SU-DHL-6 (cell line): ENCODE measurements around the gene SYCN.
"Not testable (repeated sequence)": the region's sequence is repeated elsewhere in the genome, so short reads cannot be mapped to it uniquely, and the experiment has no call there.

Experiments used
- H2AFZ ChIP-seq: fragments of 200-600 bp; sonication (generic); 2 replicates; pipeline ENCODE4 v1.6.1; 2014; ENCODE audit warnings: low read depth, mild to moderate bottlenecking, moderate library complexity, mixed read lengths, antibody characterized with exemption, low read length; ENCODE audit not compliant: severe bottlenecking
- H3F3A ChIP-seq: fragments of 200-600 bp; shearing (Covaris generic); 2 replicates; pipeline ENCODE4 v1.6.0; 2016; ENCODE audit warnings: antibody characterized with exemption, mild to moderate bottlenecking; ENCODE audit not compliant: insufficient read depth
- H3K27ac ChIP-seq: fragments of 200-600 bp; sonication (generic); 2 replicates; pipeline ENCODE4 v1.5.1; 2016; ENCODE audit warnings: low read depth, mild to moderate bottlenecking, low read length, moderate library complexity, mixed read lengths
- H3K27me3 ChIP-seq: fragments of 200-600 bp; sonication (generic), shearing (Covaris generic); 2 replicates; pipeline ENCODE4 v1.6.0; 2014; ENCODE audit warnings: mild to moderate bottlenecking, low read length
- H3K36me3 ChIP-seq: fragments of 200-600 bp; sonication (generic); 2 replicates; pipeline ENCODE4 v1.6.1; 2014; ENCODE audit warnings: mild to moderate bottlenecking, low read length, mixed read lengths
- H3K4me2 ChIP-seq: fragments of 300-600, 200-600 bp; shearing (Covaris generic), sonication (generic); 2 replicates; pipeline ENCODE4 v1.6.0; 2014; ENCODE audit warnings: low read length, low read depth, mild to moderate bottlenecking; ENCODE audit not compliant: poor library complexity, severe bottlenecking
- H3K4me3 ChIP-seq: fragments of 200-600 bp; sonication (generic); 2 replicates; pipeline ENCODE4 v1.5.1; 2014; ENCODE audit warnings: antibody characterized with exemption, low read length, mild to moderate bottlenecking, mixed read lengths; ENCODE audit not compliant: insufficient read depth, poor library complexity, severe bottlenecking
- H3K79me2 ChIP-seq: fragments of 200-600 bp; sonication (generic); 2 replicates; pipeline ENCODE4 v1.6.1; 2014; ENCODE audit warnings: mild to moderate bottlenecking, low read length, moderate library complexity; ENCODE audit not compliant: insufficient read depth
- H3K9ac ChIP-seq: fragments of 200-600 bp; sonication (generic); 2 replicates; pipeline ENCODE4 v1.7.0; 2014; ENCODE audit warnings: mild to moderate bottlenecking, low read length
- H3K9me2 ChIP-seq: fragments of 200-600 bp; sonication (generic); replicated peaks from 2 replicates; pipeline ENCODE4 v1.6.1; 2014; ENCODE audit warnings: low read length; ENCODE audit not compliant: insufficient read depth
- H3K9me3 ChIP-seq: fragments of 200-600 bp; sonication (generic); 2 replicates; pipeline ENCODE4 v1.6.1; 2014; ENCODE audit warnings: low read length, mixed read lengths; ENCODE audit not compliant: insufficient read depth
- H4K20me1 ChIP-seq: fragments of 200-600 bp; sonication (generic); 2 replicates; pipeline ENCODE4 v1.6.1; 2014; ENCODE audit warnings: low read depth, mild to moderate bottlenecking, antibody characterized with exemption, low read length, moderate library complexity, mixed read lengths
- EZH2phosphoT487 ChIP-seq: fragments of 200-600 bp; sonication (generic), shearing (Covaris generic); conservative IDR thresholded peaks from 2 replicates; pipeline ENCODE4 v1.6.1; 2018; ENCODE audit warnings: mild to moderate bottlenecking, antibody characterized with exemption, low read length, moderate library complexity, mixed read lengths
- TF ChIP-seq, protein P1 (sequence below): fragments of 200-600 bp; sonication (generic); IDR thresholded peaks from one replicate; pipeline ENCODE4 v1.5.1; 2017; ENCODE audit warnings: antibody characterized with exemption, mild to moderate bottlenecking, low read length, moderate library complexity; ENCODE audit not compliant: insufficient read depth, poor library complexity, severe bottlenecking

The SYCN gene

GRCh38 chr19:39247701-39248664 is 43.9 kb upstream of the SYCN start:
- Histone ChIP-seq H2AFZ (no peak overlapping the region), H3K36me3 (no peaks in the 10 kb centered on the region), H3K9me2 (no peaks in the 10 kb centered on the region), H3K4me3 (no peak overlapping the region), H3K79me2 (no peaks in the 10 kb centered on the region), H3F3A (no peaks in the 10 kb centered on the region), H4K20me1 (no peaks in the 10 kb centered on the region), H3K27me3 (no peaks in the 10 kb centered on the region), H3K9ac (no peak overlapping the region), H3K9me3 (no peaks in the 10 kb centered on the region), H3K4me2 (no peak overlapping the region), H3K27ac (no peak overlapping the region)
- TF ChIP-seq, protein P1, sequence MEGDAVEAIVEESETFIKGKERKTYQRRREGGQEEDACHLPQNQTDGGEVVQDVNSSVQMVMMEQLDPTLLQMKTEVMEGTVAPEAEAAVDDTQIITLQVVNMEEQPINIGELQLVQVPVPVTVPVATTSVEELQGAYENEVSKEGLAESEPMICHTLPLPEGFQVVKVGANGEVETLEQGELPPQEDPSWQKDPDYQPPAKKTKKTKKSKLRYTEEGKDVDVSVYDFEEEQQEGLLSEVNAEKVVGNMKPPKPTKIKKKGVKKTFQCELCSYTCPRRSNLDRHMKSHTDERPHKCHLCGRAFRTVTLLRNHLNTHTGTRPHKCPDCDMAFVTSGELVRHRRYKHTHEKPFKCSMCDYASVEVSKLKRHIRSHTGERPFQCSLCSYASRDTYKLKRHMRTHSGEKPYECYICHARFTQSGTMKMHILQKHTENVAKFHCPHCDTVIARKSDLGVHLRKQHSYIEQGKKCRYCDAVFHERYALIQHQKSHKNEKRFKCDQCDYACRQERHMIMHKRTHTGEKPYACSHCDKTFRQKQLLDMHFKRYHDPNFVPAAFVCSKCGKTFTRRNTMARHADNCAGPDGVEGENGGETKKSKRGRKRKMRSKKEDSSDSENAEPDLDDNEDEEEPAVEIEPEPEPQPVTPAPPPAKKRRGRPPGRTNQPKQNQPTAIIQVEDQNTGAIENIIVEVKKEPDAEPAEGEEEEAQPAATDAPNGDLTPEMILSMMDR: no peak
- TF ChIP-seq EZH2phosphoT487: no peak

DNA sequence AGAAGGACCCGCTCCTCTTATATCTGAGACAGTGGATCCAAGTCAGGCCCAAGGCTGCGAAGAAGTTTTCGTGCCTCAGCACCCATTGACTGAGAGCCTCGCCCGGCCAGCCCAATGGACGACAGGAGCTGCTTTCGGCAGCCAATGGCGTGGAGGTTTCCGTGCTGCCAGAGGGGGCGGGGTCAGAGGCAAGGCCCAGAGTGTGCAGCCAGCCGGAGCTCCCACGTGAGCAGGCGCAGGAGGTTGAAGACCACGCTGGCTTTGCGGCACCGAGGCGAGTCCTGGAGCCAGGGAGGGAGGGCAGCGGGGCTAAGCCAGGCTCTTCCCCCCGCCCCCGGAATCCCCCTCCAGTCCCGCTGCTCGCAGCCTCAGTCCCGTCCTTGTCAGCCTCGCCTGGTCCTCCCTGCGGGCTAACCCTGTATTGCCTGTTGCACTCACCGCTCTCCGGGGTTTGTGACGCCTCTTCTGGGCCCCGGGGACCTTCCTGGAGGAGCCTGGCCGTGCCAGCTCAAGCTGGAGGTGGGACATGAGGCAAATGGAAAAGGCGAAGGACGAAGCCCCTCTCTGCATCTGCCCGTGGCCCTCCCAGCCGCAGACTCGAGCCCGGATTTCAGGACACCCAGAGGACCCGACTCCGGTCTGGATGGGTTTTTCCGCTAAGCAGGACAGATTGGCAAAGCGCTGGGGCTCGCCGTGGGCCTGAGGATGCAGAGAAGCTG is 43.0 kb upstream of the SYCN start:
- no peak overlapping the region for H3K4me2 ChIP-seq
- no peak overlapping the region for H3K4me3 ChIP-seq

DNA sequence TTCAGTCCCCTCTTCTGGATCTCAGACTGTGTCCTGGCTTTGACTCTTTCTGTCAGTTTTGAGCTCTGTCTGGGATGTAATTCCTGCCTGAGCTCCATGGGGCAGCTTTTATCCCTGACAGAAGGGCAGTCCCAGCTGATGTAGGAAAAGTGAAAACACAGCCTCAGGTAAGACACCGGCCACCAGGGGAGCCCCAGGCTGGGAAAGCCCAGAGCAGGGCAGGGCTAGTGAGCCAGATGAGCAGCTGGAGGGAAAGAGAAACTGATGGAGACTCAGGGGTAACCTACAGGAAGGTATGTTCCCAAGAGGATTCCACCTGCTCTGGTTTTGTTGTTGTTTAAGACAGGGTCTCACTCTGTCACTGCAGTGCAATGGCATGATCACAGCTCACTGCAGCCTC is 41.1 kb upstream of the SYCN start:
- not testable (repeated sequence) for H3K9ac ChIP-seq, H3K27ac ChIP-seq, H3K9me2 ChIP-seq, H3K9me3 ChIP-seq, H3K27me3 ChIP-seq, H2AFZ ChIP-seq, H4K20me1 ChIP-seq, H3K4me3 ChIP-seq, H3F3A ChIP-seq, H3K36me3 ChIP-seq, H3K4me2 ChIP-seq, H3K79me2 ChIP-seq

More for the DNA sequence above, 43.0 kb upstream of the SYCN start:
- TF ChIP-seq, protein P1: no peak
- no peak for TF ChIP-seq EZH2phosphoT487
- no peak overlapping the region for H3K9ac ChIP-seq
- no peak overlapping the region for H2AFZ ChIP-seq
- H3K79me2 ChIP-seq: no peaks in the 10 kb centered on the region
- H3K9me3 ChIP-seq: no peaks in the 10 kb centered on the region
- H3K27ac ChIP-seq: no peak overlapping the region
- H3K9me2 ChIP-seq: no peaks in the 10 kb centered on the region
- H3F3A ChIP-seq: no peaks in the 10 kb centered on the region
- H4K20me1 ChIP-seq: no peaks in the 10 kb centered on the region
- H3K27me3 ChIP-seq: no peaks in the 10 kb centered on the region
- no peaks in the 10 kb centered on the region for H3K36me3 ChIP-seq

DNA sequence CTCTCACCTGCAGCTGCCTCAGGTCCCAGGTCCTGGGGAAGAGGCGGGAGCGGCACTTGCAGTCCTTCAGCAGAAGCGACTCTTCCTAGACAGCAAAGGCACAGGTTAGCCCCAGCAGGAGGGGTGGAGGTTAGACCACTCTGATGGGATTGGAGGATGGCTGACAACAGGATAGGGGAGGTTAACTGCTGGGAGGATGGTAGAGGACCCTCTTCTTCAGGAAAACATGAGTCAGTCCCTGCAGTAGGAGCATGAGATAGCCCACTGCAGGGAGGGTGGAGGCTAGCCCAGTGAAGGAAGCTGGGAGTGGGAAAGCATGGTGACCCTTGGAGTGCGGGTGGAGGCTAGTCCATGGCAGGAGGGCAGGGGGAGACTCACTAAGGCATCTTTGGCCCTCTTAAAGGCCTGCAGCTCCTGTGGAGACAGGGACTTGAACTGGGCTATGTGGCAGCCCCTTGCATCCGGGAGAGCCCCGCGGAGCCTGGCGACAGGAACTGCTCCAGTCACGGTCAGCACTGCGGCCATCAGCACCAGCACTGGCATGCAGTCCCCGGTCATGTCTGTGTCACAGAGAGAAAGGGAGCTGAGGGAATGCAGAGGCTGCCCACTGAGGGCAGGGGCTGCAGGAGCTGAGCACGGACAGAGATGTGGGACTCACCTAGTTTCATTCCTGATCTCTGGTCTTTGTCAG is 40.5 kb upstream of the SYCN start, which contains the start of gene IFNL3:
TSS of gene IFNL3 (minus strand) at position 597 of the 691 bp plus-strand sequence. CDS start at position 558, 39 bp downstream.
- not testable (repeated sequence) for H3K36me3 ChIP-seq, H3K4me2 ChIP-seq, H4K20me1 ChIP-seq, H3K27ac ChIP-seq, H3F3A ChIP-seq, H3K9me2 ChIP-seq, H3K27me3 ChIP-seq, H3K79me2 ChIP-seq, H3K9me3 ChIP-seq, H2AFZ ChIP-seq, H3K4me3 ChIP-seq, H3K9ac ChIP-seq

GRCh38 chr19:39243741-39244140 is 39.7 kb upstream of the SYCN start:
- not testable (repeated sequence) for H3F3A ChIP-seq, H3K27me3 ChIP-seq, H3K79me2 ChIP-seq, H3K36me3 ChIP-seq, H3K9me2 ChIP-seq, H3K9me3 ChIP-seq, H3K4me3 ChIP-seq, H4K20me1 ChIP-seq, H3K27ac ChIP-seq, H3K9ac ChIP-seq, H3K4me2 ChIP-seq, H2AFZ ChIP-seq
